ENCODE measurements around the gene MGLL.

Gene MGLL

DNA sequence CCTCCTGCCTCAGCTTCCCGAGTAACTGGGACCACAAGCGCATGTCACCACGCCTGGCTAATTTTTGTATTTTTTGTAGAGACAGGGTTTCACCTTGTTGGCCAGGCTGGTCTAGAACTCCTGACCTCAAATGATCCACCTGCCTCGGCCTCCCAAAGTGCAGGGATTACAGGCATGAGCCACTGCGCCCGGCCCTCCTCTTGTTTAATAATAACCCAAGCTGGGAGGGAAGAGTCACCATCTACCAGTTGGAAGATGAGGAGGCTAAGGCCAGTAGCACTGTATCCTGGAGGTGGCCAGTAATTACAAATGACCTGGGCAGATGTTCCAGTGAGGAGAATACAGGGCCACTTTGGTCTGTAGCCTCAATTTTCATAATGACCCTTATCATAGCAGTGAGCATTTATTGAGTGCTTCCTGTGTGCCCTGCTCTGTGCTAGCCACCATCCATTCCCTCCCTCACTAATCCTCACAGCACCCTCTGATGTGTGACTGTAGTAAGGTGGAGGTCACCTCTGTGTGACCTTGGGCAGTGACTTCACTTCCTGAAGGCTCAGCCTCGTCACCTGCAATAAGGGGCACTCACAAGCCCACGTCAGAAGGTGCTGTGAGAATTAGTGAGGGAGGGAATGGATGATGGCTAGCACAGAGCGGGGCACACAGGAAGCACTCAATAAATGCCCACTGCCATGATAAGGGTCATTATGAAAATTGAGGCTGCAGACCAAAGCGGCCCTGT is 85.3 kb downstream of the MGLL start:
- DNase-seq: no peak

DNA sequence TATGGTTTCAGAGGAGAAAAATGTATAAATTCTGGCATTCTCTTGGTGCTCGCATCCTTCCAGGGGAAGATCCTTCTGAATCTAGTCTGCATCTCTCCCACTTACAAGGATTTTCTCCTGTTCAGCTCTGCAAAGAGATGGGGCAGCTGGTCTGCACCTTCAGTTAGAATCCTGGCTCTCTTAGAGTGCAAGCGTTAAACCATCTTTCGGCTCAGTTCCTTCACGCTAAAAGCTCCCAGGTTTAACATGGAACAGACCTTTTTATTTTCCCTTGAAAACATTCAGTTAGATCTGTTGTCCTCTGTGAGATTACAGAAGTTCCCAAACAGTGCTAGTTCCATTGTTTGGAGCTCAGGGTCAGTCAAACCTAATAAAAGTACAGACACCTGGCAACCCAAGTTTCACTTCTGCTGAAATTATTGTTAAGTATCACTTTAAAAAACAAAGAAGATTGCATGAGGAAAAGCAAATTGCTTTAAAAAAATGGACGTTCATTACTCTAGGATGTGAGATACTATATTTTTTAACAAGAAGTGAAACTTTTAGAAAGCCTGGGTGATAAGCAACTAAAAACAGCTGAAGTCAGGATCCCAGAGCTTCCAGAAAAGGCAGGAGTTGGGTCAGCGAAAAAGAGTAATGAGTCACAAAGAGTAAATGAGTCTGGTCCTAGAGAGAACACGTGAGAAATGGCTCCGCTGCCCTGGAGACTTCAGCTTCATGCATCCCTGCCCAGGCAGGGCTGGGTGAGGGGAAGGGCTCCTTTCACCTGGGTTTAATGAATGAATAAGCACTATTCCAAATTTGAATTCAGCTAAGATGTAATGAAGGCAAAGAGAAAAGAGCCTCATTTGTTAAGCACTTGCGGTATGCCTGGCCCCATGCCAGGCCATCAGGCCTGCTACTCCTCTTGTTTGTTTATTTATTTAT is 86.3 kb downstream of the MGLL start:
- no peak for DNase-seq

DNA sequence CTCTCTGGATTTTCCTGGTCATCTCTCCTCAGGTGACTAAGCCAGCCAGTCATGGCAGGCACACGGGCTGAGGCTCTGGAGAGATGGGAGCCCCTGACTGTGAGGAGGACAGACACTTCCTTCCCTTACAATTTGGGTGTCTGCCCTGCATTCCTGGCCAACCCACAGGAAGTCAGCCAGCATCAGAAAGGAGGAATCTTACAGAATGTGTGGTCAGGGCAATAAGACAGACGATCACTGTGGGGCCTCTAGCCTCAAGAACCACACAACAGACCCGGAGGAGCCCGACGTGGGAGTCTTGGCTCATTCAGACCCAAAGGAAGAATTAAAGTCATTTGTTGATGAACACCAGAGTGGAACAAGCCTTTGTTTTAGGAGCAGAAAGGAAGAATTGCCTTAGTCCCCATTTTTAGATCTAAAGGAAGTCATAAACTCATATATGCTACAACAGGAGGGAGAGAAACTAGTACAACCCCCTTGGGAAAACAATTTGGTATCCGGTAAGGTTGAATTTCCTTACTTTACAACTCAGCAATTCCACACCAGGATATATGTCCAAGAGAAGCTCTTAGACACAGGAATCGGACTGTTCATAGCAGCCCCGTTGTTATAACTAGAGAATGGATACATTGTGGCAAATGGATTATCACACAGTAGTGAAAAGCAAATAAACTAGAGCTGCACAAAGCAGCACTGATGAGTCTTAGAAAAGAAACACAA is 87.4 kb downstream of the MGLL start:
- peak; percentile 44 to 72 for DNase-seq

DNA sequence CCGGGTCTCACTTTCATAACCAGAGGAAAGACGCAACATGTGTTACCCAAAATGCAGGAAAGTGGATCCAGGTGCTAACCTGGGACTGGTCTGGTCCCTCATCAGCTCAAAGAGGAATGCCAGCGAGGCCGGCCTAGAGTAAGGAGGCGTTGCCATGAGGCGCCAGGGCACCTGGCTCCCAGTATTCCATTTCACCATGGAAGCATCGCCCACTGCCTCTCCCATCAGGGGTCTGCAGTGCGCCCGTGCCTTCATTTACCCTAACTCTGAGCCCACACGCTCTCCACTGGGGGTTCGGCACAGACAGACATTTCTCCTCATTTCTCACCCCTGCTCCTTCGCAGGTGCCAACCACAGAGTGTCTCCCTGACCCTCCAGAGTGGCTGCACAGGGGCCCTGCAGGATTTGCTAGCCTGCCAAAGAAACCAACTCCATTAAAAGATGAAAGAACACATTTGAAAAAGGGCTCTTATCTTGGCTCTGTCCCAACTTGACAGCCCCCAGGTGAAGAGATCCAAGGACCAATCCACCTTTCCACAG is 88.1 kb downstream of the MGLL start:
- DNase-seq: no peak

DNA sequence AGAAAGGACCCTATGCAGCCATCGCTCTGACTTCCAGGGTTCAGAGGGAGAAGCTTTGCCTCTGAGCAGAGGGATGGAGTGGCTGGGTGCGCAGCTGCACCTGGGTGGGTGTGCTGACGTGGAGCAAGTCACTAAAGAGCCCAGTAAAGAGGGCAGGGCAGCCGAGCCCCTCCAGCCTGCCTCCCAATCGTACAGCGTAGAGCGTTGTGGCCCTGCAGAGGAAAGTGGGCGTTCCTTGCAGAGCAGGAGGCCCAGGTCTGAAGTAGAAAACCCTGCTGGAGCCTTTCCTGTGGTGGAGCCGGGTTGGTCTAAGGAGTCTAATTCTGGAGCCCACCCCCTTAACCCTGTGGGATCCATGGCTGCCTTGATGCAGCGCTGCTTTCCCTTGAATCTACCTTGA is 88.5 kb downstream of the MGLL start:
- DNase-seq: no peak

DNA sequence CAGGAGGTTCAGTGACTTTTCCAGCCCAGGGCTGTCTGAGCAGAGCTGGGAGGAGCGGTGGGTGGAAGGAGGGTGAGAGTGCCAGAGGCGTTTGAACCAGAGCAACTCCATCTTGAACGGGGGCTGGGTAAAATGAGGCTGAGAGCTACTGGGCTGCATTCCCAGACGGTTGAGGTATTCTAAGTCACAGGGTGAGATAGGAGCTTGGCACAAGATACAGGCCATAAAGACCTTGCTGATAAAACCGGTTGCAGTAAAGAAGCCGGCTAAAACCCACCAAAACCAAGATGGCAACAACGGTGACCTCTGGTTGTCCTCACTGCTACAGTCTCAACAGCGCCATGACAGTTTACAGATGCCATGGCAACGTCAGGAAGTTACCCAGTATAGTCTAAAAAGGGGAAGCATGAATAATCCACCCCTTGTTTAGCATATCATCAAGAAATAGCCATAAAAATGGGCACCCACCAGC is 89.4 kb downstream of the MGLL start:
- DNase-seq: no peak

DNA sequence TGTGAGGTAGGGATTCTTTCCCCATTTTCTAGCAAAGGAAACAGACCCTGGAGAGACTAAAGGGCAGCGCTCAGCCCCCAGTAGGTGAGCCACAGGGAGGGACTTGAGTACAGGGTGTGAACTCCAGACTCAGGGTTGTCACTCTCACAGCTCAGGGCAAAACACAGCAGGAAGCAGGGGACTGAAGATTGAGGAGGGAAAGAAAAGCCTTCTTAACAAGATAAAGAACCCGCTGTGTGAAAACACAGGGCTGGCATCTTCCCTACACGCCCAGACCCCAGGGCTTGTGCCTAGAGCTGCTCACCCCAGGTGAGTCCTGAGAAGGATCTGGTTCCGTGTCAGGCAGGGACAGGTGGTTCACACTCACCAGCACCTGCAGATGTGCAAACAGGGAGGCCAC is 90.0 kb downstream of the MGLL start:
- DNase-seq: no peak

DNA sequence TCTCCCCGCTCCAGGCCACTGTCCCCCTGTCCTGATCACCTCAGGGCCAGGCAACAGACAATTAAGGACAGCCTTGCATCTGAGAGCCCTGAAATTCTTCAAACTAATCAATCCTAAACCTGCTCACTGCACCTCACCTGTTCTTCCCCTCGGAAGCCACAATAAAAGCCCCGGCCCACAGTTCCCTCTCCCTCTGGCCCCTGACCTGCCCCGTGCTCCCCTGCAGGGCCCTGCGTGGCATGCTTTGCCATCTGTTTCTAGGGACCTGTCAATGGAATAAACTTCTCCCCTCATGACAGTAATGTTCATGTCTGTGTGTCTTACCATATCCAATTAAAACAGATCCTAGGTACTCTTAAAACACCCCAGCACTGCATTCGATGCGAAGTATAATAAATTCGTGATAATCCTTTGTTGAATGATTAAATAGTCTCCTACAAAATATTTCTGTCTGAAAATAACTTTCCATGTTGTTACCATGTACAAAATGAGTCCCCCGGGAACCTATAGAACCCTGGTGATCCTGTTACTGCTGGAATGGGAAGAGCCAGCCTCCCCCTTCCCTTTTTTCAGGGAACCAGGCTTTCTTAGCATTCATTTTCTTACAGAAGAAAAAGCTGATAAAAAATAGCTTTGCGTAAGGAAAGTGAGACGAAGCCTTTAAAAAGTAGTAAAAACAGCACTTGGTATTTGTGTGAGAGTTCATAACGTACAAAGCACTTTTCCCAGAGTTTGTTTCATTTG is 90.6 kb downstream of the MGLL start:
- DNase-seq: no peak

DNA sequence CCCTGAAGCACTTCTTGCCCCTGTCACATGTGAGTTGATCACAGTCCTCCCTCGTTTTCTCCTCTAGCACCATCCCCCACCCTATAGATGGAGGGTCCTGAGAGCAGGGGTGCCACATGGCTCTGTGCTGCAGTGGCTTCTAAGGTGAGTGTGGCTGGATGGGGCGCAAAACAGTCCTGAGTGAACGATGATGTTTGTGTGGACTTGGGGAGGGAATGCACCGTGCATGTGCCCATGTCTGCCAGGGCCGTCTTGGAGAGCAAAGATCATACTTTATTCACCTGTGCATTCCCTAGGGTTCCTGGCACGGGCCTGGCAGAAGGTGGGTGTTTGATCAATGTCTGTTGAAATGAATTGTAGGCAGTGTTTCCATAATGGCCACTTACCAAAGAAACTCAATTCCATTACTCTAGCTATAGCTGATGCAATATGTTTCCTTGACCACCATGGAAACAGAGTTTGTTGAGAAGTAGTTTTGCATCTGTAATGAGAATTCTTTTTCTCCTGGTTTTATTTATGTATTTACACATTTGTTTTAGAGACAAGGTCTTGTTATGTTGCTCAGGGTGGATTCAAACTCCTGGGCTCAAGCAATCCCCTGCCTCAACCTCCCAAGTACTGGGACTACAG is 91.5 kb downstream of the MGLL start:
- DNase-seq: no peak

DNA sequence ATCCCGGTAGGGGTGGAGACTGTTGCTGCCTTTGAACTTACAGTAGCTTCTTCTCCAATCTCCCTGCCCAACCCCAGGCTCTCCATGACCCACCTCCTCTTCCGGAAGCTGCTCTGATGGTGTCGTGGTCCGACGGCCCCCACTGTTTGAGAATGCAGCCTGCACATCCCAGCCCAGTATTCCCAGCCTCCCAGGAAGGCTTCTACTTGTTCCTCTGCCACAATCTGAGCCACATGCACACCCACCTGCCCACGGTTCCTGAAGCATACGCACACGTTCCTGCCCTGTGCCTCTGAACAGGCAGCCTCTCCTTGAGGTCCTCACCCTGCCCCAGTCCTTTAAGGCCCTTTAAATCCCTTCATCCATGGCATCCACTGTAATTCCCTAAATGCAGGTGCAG is 92.1 kb downstream of the MGLL start:
- no peak for DNase-seq

DNA sequence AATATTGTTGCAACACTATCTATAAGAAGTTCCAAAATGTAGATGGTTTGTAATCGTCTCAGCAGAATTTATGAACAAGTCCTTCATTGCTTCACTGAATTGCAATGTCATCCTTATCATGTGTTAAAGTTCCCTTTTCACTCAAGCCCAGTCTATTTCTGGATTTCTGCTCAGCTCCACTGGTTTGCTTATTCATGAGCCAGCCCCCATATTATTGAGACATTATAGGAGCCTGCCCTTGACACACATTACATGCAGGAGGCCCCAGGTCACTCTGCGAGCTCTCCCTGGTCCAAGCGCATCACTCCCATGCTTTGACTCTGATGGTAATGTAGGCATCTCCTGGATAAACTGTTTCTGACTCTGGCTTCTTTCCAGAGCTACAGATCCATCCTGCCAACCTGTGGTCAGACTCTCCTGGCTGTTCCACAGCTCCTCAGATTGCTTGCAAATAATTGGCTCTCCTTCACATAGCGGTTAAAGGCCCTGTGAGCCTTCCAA is 92.7 kb downstream of the MGLL start:
- DNase-seq: no peak

DNA sequence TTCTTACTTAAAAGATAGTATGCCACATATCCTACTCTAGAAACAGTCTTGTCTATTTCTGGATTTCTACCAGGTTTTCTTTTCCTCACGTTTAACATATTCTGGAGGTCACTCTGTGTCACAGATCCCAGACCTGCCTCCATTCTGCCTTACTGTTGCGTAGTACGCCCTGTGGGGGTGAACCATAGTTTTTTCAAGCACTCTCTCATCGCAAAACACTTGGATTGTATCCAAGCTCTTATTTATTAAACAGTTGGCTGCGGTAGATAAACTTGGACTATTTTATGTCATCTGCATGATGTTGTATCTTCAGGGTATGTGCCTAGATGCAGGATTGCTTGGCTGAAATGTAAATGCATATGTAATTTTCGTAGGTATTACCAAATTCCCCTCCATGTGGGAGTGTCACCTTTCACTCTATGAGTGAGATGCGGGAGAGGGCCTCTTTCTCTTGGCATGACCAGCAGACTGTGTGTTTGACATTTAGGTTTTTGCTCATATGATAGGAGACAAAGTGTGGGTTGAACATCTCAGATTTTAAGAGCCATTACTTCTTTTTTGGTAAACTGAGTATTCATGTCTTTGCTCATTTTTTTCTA is 93.8 kb downstream of the MGLL start:
- DNase-seq: no peak

DNA sequence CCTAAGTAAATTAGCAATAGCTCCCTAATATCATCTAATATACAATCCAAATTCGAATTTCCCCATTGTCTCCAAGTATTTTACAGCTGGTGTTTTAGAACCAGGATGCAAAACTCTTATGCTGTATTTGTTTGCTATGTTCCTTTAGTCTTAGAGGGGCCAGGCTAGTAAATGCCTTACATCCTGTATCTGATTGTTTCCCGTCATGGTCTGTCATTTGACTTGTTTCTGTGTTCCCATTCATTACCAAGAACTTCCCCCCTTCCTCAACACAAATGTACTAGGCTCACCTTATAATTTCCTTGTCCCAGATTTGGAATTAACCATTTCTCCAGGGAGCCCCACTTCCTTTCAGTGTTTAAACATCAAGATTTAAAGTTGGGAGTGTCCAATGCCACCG is 95.4 kb downstream of the MGLL start:
- DNase-seq: no peak

DNA sequence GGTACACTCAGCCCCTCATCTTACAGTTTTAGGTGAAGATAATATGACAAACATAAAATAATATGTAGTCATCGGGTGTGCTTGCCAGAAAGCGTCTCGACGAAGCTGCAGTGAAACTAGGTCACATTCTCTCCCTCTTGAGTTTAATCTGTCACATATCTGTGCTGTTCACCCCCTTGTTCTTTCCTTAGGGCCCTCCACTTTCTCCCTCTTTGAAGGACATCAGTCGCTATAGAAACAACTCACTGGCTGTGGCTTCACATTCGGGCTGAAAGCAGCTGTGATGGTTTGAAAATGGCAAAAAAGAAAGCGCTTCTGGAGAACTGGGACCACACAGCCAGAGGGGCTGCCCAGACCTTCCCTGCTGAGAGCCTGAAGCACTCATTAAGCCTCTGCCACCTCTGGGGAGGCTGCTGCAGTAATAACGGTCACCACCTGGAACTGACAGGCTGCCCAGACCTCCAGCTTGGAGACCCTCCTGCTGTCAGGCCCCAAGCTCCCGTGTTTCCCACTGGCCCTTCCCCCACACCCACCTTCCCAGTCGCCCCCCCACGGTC is 99.2 kb downstream of the MGLL start:
- no peak for DNase-seq

DNA sequence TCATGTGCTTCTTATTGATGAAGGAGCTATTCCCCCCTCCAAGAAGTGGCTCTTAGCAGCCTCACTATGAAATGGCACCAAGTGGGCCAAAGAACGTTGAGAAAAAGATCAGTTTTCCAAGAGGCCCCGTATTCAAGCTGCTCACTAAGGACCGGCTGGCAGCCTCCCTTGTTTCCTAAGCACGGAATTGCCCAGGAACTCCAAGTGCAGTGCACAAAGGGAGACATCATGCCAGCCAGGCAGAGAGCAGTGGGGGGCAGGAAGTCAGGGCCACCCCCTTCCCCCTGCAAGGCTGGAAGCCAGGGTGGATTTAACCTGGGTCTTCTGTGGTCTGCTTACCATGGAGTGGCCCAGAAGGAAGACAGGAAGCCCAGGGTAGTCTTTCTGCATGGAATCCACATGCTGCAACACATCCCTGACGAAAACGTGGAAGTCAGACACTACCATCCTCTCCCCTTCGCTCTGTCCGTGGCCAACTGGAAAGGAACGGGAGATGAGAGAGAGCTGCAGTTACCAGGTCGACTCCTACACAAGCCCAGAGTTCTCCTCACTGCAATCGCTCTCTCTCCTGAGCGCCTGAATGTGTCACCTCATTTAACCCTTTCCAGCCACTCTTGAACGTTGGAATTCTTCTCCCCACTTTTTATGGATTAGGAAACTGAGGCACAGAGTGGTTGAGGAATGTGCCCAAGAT is 100.1 kb downstream of the MGLL start:
- DNase-seq: no peak

DNA sequence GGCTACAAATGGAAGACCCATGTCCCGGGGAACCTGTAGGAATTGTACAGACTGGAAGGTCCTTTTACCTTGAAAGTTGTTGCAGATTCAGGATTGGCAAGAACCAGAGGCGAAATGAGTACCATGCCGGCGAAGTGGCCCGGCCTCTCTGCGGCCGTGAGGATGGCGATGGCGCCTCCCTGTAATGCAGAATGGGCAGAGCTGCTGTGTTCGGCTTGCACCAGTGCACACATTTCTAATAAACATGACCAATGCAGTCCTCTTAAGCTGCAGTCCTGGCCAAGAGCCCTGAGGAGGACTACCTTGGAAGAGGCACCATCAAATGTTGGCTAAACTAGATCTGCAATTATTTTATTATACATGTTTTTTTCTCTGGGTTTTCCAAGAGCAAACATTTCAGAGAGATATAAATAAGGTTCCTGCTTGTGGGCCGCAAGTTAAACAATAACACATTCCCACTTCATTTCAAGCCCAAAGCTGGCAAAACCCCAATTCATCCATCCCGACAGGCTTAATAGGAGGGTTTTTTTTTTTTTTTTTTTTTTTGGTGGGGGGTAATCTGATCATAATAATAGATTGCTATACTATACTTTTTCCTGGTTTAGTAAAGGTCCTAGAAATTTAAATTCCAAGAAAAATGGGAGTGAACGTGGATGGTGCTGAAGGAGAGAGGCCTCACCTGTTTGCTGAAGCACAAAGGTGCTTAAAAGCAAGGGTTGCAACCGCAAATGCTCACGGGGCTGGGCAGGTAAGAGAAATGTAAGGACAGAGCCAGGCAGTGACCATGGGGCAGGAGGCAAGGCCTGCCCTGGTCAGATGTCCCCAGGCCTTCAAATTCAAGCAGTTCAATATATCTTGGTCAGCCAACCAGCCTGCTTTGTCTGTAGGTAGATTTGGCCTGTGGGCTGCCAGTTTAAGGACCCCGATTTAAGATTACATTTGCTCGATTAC is 101.1 kb downstream of the MGLL start:
- no peak for DNase-seq

DNA sequence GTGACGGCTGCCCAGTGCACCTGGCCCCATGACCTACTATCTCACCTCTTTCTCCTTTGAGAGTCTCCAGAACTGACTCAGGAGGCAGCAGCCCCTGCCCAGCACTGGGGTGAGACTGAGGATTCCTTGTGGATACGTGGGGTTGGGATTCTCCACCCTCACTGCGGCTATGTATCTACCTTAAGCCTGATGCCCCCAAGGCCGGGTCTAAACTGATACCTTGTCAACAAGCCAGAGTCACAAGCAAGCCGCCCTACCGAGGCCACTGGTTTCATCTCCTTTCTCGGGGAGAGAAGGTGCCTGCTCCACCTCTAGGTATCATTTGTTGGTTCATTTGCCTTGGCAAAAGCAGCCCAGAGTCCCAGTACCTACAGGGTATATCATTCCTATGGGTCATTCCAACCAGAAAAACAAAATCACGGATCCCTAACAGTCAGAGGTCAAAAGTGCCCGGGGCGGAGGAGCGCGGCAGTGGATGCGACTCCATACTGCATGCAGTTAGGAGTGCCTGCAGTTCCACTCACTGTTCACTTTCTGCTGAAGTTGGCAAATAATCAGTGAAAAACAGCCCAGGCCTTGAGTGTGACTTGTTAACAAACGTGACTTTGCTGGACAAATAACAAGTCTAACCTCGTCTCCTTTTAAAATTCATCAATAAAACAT is 102.0 kb downstream of the MGLL start:
- no peak for DNase-seq

DNA sequence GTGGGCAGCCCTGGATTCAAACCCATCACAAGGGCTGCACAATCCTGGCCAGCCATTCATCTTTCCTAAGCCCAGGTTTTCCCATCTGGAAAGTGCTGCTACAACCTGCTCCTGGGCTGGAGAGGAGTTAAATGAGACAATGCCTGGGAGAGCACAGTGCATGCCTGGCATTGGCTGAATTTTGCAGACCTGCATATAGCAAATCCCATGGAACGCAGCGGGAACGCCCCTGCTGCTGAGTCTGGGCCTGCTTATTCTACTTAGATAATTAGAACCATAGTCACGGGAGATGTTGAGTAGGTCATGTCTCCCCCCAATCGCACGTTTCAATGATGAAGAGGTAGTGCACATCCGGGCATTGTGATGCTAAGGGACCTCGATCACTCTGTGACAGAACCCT is 102.9 kb downstream of the MGLL start:
- no peak for DNase-seq

DNA sequence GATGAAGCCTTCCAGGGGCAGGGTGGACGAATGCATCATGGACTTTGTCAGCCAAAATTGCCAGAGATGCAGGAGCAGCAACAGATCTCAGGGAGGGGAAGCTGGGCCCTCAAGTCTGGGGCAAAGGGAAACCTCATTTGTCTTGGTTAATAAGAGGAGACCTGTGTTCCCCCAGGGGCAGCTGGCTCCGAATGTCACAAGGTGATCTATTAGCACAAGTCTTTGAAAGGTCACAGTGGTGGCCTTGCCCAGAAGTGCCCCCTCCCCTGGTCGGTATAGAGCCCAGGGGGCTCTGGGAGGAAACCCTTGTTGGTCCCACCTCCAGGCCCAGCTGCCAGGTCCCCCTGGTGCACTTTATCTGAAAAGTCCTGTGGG is 103.4 kb downstream of the MGLL start:
- DNase-seq: no peak
